HepG2 (cell line): ENCODE data around the gene CREBZF. TPM values are rescaled to one million over a fixed set of nuclear protein-coding genes. Genes with fewer than 3 reads are reported as not detected.

ENCODE experiments used
- IKZF1 ChIP-seq: fragments of 450-650 bp; IDR thresholded peaks from 2 replicates; pipeline ENCODE4 v1.7.1; 2016
- NFKB2 ChIP-seq: sonication (generic); formaldehyde crosslinking; IDR thresholded peaks from 2 replicates; pipeline ENCODE4 v1.4.0; 2020; ENCODE audit warnings: missing genetic modification reagents, borderline replicate concordance
- PBX3 ChIP-seq: sonication (generic); formaldehyde crosslinking; IDR thresholded peaks from 2 replicates; pipeline ENCODE4 v1.8.1; 2023; ENCODE audit warnings: missing genetic modification reagents, inconsistent platforms, borderline replicate concordance
- RARA ChIP-seq: IDR thresholded peaks from 2 replicates; pipeline ENCODE4 v1.6.1; 2016; ENCODE audit warnings: missing genetic modification reagents, missing compliant biosample characterization
- TAF1 ChIP-seq: sonication (generic); formaldehyde crosslinking; IDR thresholded peaks from 2 replicates; pipeline ENCODE4 v1.4.0; 2020; ENCODE audit warnings: missing genetic modification reagents
- TEF ChIP-seq: sonication (generic); formaldehyde crosslinking; IDR thresholded peaks from 2 replicates; pipeline ENCODE4 v1.5.0; 2020; ENCODE audit warnings: missing genetic modification reagents
- ZBED4 ChIP-seq: sonication (generic); formaldehyde crosslinking; IDR thresholded peaks from 2 replicates; pipeline ENCODE4 v1.4.0; 2020; ENCODE audit warnings: missing genetic modification reagents, borderline replicate concordance
- ZBTB26 ChIP-seq: IDR thresholded peaks from 2 replicates; pipeline ENCODE4 v1.6.1; 2016; ENCODE audit warnings: missing compliant biosample characterization, missing genetic modification reagents, borderline replicate concordance
- ZNF264 ChIP-seq: sonication (generic); formaldehyde crosslinking; IDR thresholded peaks from 2 replicates; pipeline ENCODE4 v1.4.0; 2020; ENCODE audit warnings: missing genetic modification reagents
- ZNF407 ChIP-seq: sonication (generic); formaldehyde crosslinking; IDR thresholded peaks from one replicate; pipeline ENCODE4 v1.5.1; 2020; ENCODE audit warnings: mild to moderate bottlenecking, missing genetic modification reagents; ENCODE audit errors: not compliant biosample characterization
- ZNF878 ChIP-seq: sonication (generic); formaldehyde crosslinking; IDR thresholded peaks from 2 replicates; pipeline ENCODE4 v1.8.1; 2023; ENCODE audit warnings: mild to moderate bottlenecking, missing genetic modification reagents, moderate library complexity
- polyA plus RNA-seq, 8 experiments: library from polyadenylated mRNA; depleted of rRNA in 3 of 8; stranded (reverse) in 7 of 8; unstranded in 1 of 8; fragments of >200 nt; fragmentation: Illumina TruSeq in 4 of 8; extraction: Trizol in 4 of 8; gene quantifications; 2 replicates each; pipeline versions ENCODE4 v1.2.1 to v1.2.3, GENCODE V29; 2011 to 2016; ENCODE audit warnings: low read depth in 4 of 8, missing spikeins in 1 of 8, mixed read lengths in 1 of 8; ENCODE audit not compliant: insufficient read depth in 1 of 8
- total RNA-seq, 5 experiments: library from RNA; depleted of rRNA; stranded (reverse); fragments of >200 nt; fragmentation: Illumina TruSeq; extraction: Trizol; gene quantifications; 2 replicates each; pipeline ENCODE4 v1.2.3, GENCODE V29; 2016; ENCODE audit warnings: low read depth in 1 of 5

The CREBZF gene
- total and polyA plus RNA-seq, 2 of the 13 experiments (the other 11 are each of a cell fraction or from before 2014, with no cell fraction given), result 30.6 to 43.1 TPM

- no peak for TF ChIP-seq ZNF407 (CRISPR knock-in tag)
- TF ChIP-seq NFKB2 (CRISPR knock-in tag), result no peak
- TF ChIP-seq PBX3 (CRISPR knock-in tag), result no peak
- no peak for TF ChIP-seq TEF (CRISPR knock-in tag)
- TF ChIP-seq ZNF264 (CRISPR knock-in tag), result no peak
- TF ChIP-seq ZNF878 (CRISPR knock-in tag), result 0 out of 2 replicates have a peak, but pooled peaks have one; percentile 35
- TF ChIP-seq IKZF1, result no peak
- no peak for TF ChIP-seq ZBED4 (CRISPR knock-in tag)
- TF ChIP-seq TAF1 (CRISPR knock-in tag), result no peak
- TF ChIP-seq RARA, result no peak
- TF ChIP-seq ZBTB26 (CRISPR knock-in tag), result no peak
Observed at GRCh38 chr11:85663753-85664614, 945 bp downstream of the CREBZF start (continued).
